Upper lobe of left lung (tissue), 6 donors: ENCODE data around the gene VAV2. TPM values are rescaled to one million over a fixed set of nuclear protein-coding genes. Genes with fewer than 3 reads are reported as not detected.
A peak's percentile ranks its signal among the peaks of the same experiment; 100 is the strongest.

ENCODE experiments used
- ATAC-seq, 2 donors: fragments of 200-7000 bp; cut with Tn5 transposase; one replicate each; pipeline ENCODE4 v1.9.1; 2022; ENCODE audit warnings: mild to moderate bottlenecking in 2 of 2, moderate library complexity in 2 of 2; ENCODE audit not compliant: low FRiP score in 2 of 2
- DNase-seq, 2 donors: peaks; one replicate each; pipeline ENCODE4 v3.0.0-alpha.2; 2019 to 2020
- H3K27ac ChIP-seq, 4 donors: fragments of 200-600 bp; sonication (generic); one replicate each; pipeline ENCODE4 v1.5.1; 2016 to 2019
- H3K27me3 ChIP-seq, 4 donors: fragments of 200-600 bp; sonication (generic); one replicate each; pipeline ENCODE4 v1.5.1; 2017 to 2019
- H3K36me3 ChIP-seq, 4 donors: fragments of 200-600 bp; sonication (generic); one replicate each; pipeline ENCODE4 v1.5.1; 2016 to 2019
- H3K4me1 ChIP-seq, 4 donors: fragments of 200-600 bp; sonication (generic); one replicate each; pipeline ENCODE4 v1.5.1; 2018 to 2019
- H3K4me3 ChIP-seq, 4 donors: fragments of 200-600 bp; sonication (generic); one replicate each; pipeline ENCODE4 v1.5.1; 2017 to 2019; ENCODE audit warnings: mild to moderate bottlenecking in 2 of 4, moderate library complexity in 1 of 4
- H3K9me3 ChIP-seq, 4 donors: fragments of 200-600 bp; sonication (generic); one replicate each; pipeline ENCODE4 v1.5.1; 2018 to 2019
- CTCF ChIP-seq, 6 experiments: fragments of 450-650 bp in 4 of 6; fragments of 200-600 bp in 2 of 6; sonication (generic) in 2 of 6; IDR thresholded peaks; one replicate each; pipeline ENCODE4 v1.5.1; 2016 to 2019; ENCODE audit warnings: antibody characterized with exemption in 6 of 6
- EP300 ChIP-seq, 4 donors: sonication (generic); formaldehyde crosslinking; IDR thresholded peaks; one replicate each; pipeline ENCODE4 v1.5.1; 2017; ENCODE audit warnings: antibody characterized with exemption in 4 of 4, control low read depth in 2 of 4
- POLR2A ChIP-seq, 4 donors: fragments of 450-650 bp; IDR thresholded peaks; one replicate each; pipeline ENCODE4 v1.5.1; 2016 to 2017; ENCODE audit warnings: antibody characterized with exemption in 4 of 4, mild to moderate bottlenecking in 2 of 4
- POLR2AphosphoS5 ChIP-seq, 2 donors: sonication (generic); formaldehyde crosslinking; IDR thresholded peaks; one replicate each; pipeline ENCODE4 v1.5.1; 2017; ENCODE audit warnings: antibody characterized with exemption in 2 of 2
- WGBS, 2 donors: methylation state at CpG; one replicate each; pipeline ENCODE4 v1.1.5; 2017 to 2018; 5-methylcytosine and 5-hydroxymethylcytosine counted together
- total RNA-seq, 6 donors: library from RNA; depleted of rRNA in 4 of 6; stranded (reverse); fragments of >200 nt in 4 of 6; gene quantifications; one replicate each; pipeline versions ENCODE4 v1.1.0 to v1.2.1, GENCODE V29; 2016 to 2021
- donor health status: DM: no; HTN: no; CAD: no; lungs with moderate emphysema.
- donor health status: DM: no; HTN: yes; CAD: no; lungs with severe emphysema.

Gene VAV2
- total RNA-seq, 6 donors from 2014 or later: 12.0 to 38.8 (median 22.0) TPM

GRCh38 chr9:133949486-133950061 is 42.5 kb downstream of the VAV2 start:
- 84 to 90% methylated on average over 8 to 14 of the region's 14 CpGs for WGBS, 2 donors
- Histone ChIP-seq H3K4me3 (no peak overlapping the region), H3K4me1 (peaks cover 11 to 29% (median 28%) of the 10 kb centered on the region in 4 donors), H3K36me3 (peaks cover 0 to 3% (median 0%) of the 10 kb centered on the region in 4 donors), H3K27ac (peak overlapping the region in 2 of 4 donors; percentile 4 to 5), H3K9me3 (no peaks in the 10 kb centered on the region), H3K27me3 (no peaks in the 10 kb centered on the region)
- no peak for ATAC-seq
- peak in 1 of 2 donors; percentile 14 for TF ChIP-seq POLR2AphosphoS5 (IDR thresholded peaks at IDR 0.05)
- TF ChIP-seq CTCF (IDR thresholded peaks at IDR 0.05): no peak
- DNase-seq: no peak

- no peaks in the 10 kb centered on the region for H3K9me3 ChIP-seq
- peak overlapping the region; percentile 5 to 17 (median 11) for H3K27ac ChIP-seq
- no peaks in the 10 kb centered on the region for H3K27me3 ChIP-seq
- DNase-seq (no peak), ATAC-seq (no peak)
- H3K36me3 ChIP-seq: peaks cover 0 to 3% (median 0%) of the 10 kb centered on the region in 4 donors
- H3K4me1 ChIP-seq: peaks cover 11 to 29% (median 26%) of the 10 kb centered on the region in 4 donors
- 83 to 85% methylated on average over 28 to 31 of the region's 31 CpGs for WGBS, 2 donors
- TF ChIP-seq POLR2AphosphoS5 (IDR thresholded peaks at IDR 0.05) (no peak), CTCF (IDR thresholded peaks at IDR 0.05) (no peak), POLR2A (IDR thresholded peaks at IDR 0.05) (no peak), EP300 (IDR thresholded peaks at IDR 0.05) (no peak)
- no peak overlapping the region for H3K4me3 ChIP-seq
Measured at GRCh38 chr9:133948561-133949485, 43.3 kb downstream of the VAV2 start.

- Histone ChIP-seq H3K9me3 (no peaks in the 10 kb centered on the region), H3K4me3 (no peak overlapping the region), H3K27me3 (no peaks in the 10 kb centered on the region), H3K4me1 (peaks cover 11 to 29% (median 26%) of the 10 kb centered on the region in 4 donors), H3K36me3 (peaks cover 0 to 3% (median 0%) of the 10 kb centered on the region in 4 donors), H3K27ac (peak overlapping the region in 3 of 4 donors; percentile 5 to 17 (median 17))
- 59 to 74% methylated on average over 7 to 16 of the region's 16 CpGs for WGBS, 2 donors
- TF ChIP-seq POLR2A (IDR thresholded peaks at IDR 0.05) (no peak), CTCF (IDR thresholded peaks at IDR 0.05) (peak in 1 of 6 experiments; percentile 15), POLR2AphosphoS5 (IDR thresholded peaks at IDR 0.05) (peak; percentile 20 to 41), EP300 (IDR thresholded peaks at IDR 0.05) (peak in 1 of 4 donors; percentile 65)
- peak in 1 of 2 donors; percentile 58 for DNase-seq
- ATAC-seq: no peak
Measured at GRCh38 chr9:133948131-133948530, 44.0 kb downstream of the VAV2 start.

GRCh38 chr9:133946840-133947486 is 45.2 kb downstream of the VAV2 start:
- peaks cover 11 to 29% (median 26%) of the 10 kb centered on the region in 4 donors for H3K4me1 ChIP-seq
- no peak for DNase-seq
- 88 to 96% methylated on average over 17 to 18 of the region's 18 CpGs for WGBS, 2 donors

More at GRCh38 chr9:133946840-133947486, 45.2 kb downstream of the VAV2 start:
- Histone ChIP-seq H3K9me3 (no peaks in the 10 kb centered on the region), H3K36me3 (peaks cover 0 to 3% (median 0%) of the 10 kb centered on the region in 4 donors), H3K4me3 (no peak overlapping the region), H3K27ac (no peak overlapping the region), H3K27me3 (no peaks in the 10 kb centered on the region)
- TF ChIP-seq POLR2AphosphoS5 (IDR thresholded peaks at IDR 0.05) (no peak), POLR2A (IDR thresholded peaks at IDR 0.05) (no peak), CTCF (IDR thresholded peaks at IDR 0.05) (no peak), EP300 (IDR thresholded peaks at IDR 0.05) (no peak)
- no peak for ATAC-seq
